Panc1 (cell line): ENCODE results near the gene USH1C.

Experiments
- POLR2AphosphoS5 ChIP-seq: IDR thresholded peaks from 2 replicates; pipeline ENCODE4 v1.6.1; 2012; ENCODE audit warnings: mild to moderate bottlenecking, low read depth, low read length, moderate library complexity
- REST ChIP-seq, 2 experiments: IDR thresholded peaks; 2 replicates each; pipeline ENCODE4 v1.6.1; 2011 to 2012; ENCODE audit warnings: low read depth in 2 of 2, control low read depth in 1 of 2, low read length in 1 of 2, mild to moderate bottlenecking in 1 of 2, moderate library complexity in 1 of 2; ENCODE audit not compliant: insufficient read depth in 1 of 2
- TF ChIP-seq, protein P1 (sequence below): fragments of 450-650 bp; IDR thresholded peaks from 2 replicates; pipeline ENCODE4 v1.5.1; 2017; ENCODE audit warnings: mild to moderate bottlenecking

GRCh38 chr11:17538054-17538453 is 6.2 kb downstream of the USH1C start:
- TF ChIP-seq, protein P1, sequence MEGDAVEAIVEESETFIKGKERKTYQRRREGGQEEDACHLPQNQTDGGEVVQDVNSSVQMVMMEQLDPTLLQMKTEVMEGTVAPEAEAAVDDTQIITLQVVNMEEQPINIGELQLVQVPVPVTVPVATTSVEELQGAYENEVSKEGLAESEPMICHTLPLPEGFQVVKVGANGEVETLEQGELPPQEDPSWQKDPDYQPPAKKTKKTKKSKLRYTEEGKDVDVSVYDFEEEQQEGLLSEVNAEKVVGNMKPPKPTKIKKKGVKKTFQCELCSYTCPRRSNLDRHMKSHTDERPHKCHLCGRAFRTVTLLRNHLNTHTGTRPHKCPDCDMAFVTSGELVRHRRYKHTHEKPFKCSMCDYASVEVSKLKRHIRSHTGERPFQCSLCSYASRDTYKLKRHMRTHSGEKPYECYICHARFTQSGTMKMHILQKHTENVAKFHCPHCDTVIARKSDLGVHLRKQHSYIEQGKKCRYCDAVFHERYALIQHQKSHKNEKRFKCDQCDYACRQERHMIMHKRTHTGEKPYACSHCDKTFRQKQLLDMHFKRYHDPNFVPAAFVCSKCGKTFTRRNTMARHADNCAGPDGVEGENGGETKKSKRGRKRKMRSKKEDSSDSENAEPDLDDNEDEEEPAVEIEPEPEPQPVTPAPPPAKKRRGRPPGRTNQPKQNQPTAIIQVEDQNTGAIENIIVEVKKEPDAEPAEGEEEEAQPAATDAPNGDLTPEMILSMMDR = no peak
- TF ChIP-seq POLR2AphosphoS5 (no peak), REST (IDR thresholded peaks at IDR 0.05; ENCODE audit: insufficient read depth in 1 of 2, low read depth in 2 of 2, low read length in 1 of 2) (no peak)
